HG02885 (cell line): ENCODE data around the gene MLPH.
"Not testable (repeated sequence)": the region's sequence is repeated elsewhere in the genome, so short reads cannot be mapped to it uniquely, and the experiment has no call there.

Experiments
- ATAC-seq: cut with Tn5 transposase; IDR thresholded peaks from one replicate; pipeline ENCODE4 v1.9.1; 2021; ENCODE audit warnings: mild to moderate bottlenecking; ENCODE audit not compliant: unreplicated experiment, poor library complexity

MLPH gene

DNA sequence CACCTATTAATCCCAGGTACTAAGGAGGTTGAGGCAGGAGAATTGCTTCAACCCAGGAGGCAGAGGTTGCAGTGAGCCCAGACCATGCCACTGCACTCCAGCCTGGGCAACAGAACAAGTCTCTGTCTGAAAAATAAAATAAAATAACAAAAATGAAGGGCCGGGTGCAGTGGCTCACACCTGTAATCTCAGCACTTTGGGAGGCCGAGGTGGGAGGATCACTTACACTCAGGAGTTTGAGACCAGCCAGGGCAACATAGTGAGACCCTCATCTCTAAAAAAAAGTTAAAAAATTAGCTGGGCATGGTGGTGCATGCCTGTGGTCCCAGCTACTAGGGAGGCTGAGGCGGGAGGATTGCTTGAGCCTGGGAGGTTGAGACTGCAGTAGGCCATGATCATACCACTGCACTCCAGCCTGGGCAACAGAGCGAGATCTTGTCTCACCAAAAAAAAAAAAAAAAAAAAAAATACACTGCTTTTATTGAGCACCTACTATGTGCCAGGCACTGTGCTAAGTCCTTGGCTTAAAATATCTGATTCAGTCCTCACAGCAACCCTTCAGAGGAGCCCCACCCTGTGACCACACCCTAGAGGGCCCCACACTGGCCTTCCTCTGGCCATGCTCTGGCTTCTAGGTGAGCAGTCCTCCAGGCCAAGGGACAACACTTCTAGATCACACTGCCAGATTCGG, 108.9 kb downstream of the MLPH start:
- ATAC-seq: not testable (repeated sequence)

DNA sequence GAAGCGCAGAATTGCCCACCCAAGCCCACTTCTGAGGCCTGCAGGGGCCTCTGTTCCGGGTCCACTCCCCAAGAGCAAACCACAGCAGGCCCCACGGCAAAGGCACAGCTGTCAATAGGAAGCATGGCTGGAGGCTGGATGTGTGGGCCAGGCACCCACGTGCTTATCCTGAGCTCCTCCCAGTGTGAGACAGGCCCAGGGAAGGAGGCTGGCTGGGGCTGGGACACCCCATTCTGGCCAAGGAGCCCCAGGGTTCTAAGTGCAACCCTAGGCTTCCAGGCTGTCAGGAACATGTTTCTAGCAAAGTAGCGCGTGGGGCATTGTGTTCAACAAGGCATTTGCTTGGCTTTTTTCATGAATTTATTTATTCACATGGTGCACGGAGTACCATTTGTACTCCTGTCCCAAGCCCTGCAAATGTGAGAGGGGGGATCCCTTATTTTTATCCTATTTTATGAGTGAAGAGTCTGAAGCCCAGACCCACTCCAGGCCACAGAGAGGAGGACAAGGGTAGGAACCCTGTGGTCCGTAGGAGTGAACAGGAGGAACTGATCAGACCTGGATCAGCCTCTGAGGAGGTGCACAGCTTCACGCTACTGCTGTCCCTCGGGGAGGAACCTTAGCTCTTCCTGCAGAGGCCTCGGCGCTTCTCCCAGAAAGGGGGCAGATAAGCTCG, 109.6 kb downstream of the MLPH start:
- ATAC-seq: no peak

- no peak for ATAC-seq
These were observed 110.4 kb downstream of the MLPH start for GRCh38 chr2:237597196-237598145.

DNA sequence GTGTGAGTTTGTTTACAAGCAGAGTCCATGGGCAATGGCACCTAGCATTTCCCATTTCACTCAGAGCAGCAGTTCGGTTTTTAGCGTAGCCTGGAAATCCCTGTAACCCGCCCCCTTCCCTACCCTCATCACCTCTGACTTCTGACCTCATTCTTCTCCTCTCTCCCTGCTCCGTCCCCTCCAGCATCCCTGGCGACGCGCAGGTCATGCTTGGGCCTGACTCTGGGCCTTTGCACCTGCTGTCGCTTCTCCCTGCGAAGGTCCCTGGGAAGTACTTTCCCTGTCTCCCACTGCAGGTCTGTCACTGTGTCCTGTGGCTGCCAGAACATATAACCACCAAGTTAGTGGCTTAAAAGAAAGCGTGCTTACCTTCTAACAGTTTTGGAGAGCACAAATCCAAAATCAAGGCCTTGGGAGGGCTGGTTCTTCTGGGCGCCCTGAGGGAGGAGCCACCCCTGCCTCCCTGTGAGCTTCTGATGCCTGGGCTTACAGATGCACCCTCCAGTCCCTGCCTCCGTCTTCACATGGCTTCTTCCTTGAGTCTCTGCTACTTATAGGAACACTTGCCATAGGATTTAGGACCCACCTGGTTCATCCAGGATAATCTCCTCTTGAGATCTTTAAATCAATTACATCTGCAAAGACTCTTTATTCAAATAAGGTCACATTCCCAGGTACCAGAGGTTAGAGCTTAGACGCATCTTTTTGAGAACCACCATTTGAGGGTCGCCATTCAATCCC, 111.6 kb downstream of the MLPH start:
- ATAC-seq: no peak

DNA sequence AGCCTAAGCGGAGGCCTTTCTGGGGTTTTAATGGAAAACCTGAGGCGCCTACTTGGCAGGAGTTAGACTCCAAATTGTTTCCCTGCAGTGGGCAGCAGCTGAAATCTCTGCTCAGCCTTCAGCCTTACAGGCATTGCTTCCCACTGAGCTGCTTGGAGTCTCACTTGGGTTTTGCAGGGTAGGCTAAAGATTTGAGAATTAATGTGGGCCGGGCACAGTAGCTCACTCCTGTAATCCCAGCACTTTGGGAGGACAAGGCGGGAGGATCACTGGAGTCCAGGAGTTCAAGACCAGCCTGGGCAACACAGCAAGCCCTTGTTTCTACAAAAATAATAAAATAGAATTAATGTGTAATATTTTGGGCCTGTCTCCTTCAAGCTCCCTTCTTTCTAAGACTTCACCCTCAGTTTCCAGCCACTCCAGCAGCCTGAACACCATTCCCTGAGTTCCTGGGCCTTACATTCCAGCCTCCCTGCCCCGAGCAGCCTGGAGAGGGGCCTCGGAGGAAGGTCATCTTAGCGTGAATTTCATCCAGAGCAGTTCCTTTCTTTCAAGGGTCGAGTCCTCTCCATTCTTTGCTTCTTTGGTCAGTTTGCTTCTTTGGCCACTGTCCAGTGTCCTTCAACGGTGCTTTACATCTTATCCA, 112.5 kb downstream of the MLPH start:
- no peak for ATAC-seq

- no peak for ATAC-seq
These were observed 113.3 kb downstream of the MLPH start for GRCh38 chr2:237600205-237600846.

DNA sequence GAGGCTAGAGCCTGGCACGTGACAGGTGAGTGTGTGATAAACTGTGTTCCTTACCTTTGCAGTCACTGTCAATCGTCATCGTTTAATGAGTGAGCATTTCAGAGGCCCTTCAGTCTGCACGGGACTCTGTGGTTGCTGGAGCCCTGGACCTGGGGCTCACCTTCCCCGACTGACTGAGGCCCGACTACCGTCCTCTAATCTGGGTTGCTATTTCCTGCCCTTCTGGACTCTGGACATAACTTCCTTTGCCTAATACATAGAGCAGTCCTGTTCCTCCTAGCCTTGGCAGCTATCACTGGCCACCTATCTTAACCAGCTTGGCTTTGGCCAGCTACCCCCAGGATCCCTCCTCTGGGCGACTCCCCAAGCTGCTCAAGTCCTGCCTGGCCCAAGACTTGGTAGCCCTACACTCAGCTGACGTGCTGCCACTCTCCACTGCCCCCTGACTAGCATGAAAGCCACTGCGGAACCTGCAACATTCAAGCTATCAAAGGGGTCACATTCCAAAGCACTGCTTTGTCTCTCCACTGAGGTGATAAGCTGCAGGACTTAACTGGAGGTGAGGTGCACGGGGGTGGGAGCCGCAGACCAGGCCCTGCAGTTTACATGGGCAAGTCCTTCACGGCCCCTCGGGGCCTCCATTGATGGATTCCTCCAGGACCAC, 114.5 kb downstream of the MLPH start:
- no peak for ATAC-seq

- no peak for ATAC-seq
These were observed 115.4 kb downstream of the MLPH start for GRCh38 chr2:237602409-237602808.

GRCh38 chr2:237603049-237603717, 116.1 kb downstream of the MLPH start:
- no peak for ATAC-seq

DNA sequence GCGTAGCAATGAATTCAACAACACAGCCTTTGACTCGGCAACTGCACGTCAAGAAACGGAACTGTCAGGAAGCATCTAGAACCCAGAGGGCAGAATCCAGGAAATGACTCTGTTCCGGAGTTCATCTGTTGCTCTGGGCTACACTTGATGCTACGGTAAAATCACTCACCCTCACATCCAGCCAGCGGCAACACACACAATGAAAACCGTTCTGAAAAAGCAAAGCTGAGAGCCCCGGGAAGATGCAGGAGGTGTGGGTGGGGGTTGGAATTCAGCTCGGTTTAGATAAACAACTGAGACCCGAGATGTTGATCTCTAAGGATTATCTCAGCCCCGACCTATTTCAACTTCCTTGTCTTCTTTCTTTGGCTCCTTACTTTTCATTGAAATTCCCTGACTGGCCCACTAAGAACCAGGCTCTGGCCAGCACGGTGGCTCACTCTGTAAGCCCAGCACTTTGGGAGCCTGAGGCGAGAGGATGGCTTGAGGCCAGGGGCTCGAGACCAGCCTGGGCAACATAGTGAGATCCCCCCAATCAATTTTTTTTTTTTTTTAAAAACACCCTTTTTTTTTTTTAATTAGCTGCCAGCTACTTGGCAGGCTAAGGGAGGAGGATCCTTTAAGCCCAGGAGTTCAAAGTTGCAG, 116.8 kb downstream of the MLPH start:
- no peak for ATAC-seq

DNA sequence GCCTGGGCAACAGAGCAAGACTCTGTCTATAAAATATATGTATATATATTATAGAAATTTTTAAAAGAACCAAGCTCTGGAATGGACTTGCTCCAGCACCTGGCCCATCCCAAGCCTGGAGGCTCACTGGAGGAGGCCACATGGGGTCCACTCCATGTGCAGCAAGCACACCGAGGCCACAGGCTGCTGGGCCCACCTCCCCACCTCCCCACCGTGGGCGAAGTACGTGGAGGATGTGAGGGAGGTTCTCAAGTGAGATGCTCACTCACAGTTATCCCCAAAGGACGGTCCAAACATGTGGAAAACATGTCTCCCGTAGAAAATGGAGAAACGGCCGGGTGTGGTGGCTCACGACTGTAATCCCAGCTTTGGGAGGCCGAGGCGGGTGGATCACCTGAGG, 117.3 kb downstream of the MLPH start:
- no peak for ATAC-seq
